Measurements from ENCODE around the gene FKRP. TPM values are rescaled to one million over a fixed set of nuclear protein-coding genes. Genes with fewer than 3 reads are reported as not detected.
"Not testable (repeated sequence)": the region's sequence is repeated elsewhere in the genome, so short reads cannot be mapped to it uniquely, and the experiment has no call there.

Gene FKRP
- polyA plus RNA-seq, 4 donors: 14.8 to 27.3 (median 19.4) TPM

DNA sequence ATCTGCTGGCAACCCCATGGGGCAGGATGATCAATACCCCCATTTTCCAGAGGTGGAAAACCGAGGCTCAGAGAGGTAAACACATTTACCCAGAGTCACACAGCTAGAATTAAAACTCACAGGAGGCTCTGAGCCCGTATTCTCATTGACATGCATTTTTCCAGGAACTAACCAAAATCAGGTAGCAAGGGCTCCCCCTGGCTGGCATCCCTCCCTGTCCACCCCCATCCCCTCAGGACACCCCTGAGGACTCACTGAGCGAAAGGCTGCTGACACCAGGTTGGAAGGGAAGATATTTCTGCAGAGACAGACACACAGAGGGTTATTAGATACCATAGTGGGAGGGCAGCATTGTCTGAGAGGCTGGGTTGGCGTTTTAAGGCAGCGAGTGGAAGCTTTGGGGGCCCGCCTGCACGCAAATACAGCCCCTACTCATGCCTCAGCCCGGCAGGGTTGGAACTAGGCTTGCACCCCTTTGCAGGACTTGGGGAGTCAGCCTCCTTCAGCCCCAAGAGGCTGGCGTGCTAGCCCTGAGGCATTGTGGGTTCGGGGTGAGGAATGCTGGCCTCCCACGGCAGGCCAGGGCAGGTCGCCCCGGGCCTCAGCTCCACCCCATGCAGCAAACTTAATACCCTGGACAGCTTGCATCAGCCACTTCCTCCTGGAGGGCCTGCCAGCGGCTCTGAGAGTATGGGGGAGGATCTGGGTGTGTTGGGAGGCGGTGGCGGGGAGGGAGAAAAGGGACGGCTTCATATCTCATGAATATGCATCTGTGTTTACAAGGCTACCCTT lies 38.6 kb downstream of the FKRP start:
- DNase-seq (ENCODE audit: low read depth in 4 of 4, low spot score in 3 of 4): peak in 2 of 4 donors; percentile 33 to 62

DNA sequence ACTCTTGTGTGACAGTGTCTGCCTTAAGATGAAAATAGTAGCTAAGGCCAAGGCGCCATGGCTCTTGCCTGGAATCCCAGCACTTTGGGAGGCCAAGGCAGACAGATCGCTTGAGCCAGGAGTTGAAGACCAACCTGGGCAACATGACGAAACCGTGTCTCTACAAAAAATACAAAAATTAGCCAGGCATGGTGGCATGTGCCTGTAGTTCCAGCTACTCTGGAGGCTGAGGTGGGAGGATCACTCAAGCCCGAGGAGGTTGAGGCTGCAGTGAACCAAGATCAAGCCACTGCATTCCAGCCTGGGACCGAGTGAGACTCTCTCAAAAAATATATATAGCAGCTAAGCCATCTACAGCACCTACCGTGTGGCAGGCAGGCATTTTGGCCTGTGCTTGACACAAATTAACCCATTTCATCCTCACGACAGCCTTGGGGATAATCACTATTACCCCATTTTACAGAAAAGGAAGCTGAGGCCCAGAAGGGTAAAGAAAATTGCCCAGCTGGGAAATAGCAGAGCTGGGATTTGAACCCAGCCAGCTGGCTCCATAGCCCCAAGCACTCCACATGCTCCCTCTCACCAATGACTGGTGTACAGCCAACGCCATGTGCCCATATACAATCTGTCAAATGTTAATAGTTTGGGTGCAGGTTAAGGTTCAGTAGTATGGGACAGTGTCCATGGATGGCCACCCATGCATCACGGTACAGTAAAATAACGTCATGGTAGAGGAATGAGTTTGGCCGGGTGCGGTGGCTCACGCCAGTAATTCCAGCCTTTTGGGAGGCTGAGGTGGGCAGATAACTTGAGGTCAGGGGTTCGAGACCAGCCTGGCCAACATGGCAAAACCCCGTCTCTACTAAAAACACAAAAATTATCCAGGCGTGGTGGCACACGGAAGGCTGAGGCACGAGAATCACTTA lies 39.5 kb downstream of the FKRP start:
- no peak for DNase-seq (ENCODE audit: low read depth in 4 of 4, low spot score in 3 of 4)

DNA sequence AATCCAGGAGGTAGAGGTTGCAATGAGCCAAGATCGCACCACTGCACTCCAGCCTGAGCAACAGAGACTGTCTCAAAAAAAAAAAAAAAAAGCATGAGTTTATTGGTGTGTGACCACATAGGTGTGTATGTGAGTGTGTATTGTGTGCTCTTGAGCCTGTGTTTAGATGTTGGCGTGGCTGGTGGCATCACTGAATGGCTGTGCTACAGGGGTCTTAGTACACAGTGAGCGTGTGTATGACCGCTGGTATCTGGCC lies 40.1 kb downstream of the FKRP start:
- no peak for DNase-seq (ENCODE audit: low read depth in 4 of 4, low spot score in 3 of 4)

DNA sequence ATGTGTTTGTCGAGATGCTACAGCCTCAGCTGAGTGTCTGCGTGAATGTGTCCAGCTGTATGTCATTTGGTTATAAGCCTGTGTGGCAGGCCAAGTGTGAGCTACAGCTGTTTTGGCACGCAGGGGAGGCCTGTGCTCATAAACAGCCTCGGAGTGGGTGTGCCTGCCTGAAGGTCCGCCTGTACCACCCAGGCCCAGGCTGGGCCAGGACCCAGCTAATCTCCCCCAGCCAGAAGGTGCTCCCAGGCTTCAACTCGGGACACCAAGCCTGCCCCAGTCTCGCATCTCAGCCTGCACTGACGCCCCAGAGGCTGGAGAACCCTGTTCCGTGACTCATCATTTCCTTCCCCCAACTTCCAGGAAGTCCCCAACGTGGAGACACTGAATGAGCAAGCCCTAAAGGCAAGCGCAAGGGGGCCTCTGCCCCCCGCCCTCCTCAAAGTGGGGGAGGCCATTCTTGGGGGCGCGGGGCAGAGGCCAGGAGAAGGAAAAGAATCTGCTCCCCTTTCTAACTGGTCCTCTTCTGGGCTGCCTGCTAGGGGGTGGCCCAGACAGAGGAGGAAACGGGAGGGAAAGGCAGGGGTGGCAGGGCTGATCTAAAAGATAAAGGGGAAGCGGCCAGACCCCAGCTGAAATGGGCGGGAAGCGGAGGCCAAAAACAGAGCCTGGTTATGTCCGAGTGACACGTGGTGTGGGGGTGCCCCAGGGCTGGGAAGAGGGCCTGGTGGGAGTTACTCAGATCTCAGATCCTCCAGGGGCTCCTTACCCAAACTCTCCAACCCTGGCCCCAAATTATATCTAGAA lies 40.6 kb downstream of the FKRP start:
- DNase-seq (ENCODE audit: low read depth in 4 of 4, low spot score in 3 of 4): peak in 2 of 4 donors; percentile 35 to 42

DNA sequence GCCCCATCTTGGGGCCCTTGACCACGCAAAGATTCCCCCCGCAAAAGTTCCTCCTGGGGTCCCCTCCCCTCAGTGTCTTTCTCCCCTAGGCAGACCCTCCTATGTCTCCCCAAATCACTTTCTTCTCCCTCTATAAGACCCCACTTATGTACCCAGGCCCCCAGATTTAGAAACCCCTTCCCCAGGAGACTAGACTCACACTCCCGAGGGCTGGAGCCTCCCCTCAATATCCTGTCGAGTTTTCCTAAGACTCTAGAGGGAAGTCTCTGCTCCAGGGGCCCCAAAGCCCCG lies 41.1 kb downstream of the FKRP start:
- peak in 1 of 4 donors; percentile 16 for DNase-seq (ENCODE audit: low read depth in 4 of 4, low spot score in 3 of 4)

DNA sequence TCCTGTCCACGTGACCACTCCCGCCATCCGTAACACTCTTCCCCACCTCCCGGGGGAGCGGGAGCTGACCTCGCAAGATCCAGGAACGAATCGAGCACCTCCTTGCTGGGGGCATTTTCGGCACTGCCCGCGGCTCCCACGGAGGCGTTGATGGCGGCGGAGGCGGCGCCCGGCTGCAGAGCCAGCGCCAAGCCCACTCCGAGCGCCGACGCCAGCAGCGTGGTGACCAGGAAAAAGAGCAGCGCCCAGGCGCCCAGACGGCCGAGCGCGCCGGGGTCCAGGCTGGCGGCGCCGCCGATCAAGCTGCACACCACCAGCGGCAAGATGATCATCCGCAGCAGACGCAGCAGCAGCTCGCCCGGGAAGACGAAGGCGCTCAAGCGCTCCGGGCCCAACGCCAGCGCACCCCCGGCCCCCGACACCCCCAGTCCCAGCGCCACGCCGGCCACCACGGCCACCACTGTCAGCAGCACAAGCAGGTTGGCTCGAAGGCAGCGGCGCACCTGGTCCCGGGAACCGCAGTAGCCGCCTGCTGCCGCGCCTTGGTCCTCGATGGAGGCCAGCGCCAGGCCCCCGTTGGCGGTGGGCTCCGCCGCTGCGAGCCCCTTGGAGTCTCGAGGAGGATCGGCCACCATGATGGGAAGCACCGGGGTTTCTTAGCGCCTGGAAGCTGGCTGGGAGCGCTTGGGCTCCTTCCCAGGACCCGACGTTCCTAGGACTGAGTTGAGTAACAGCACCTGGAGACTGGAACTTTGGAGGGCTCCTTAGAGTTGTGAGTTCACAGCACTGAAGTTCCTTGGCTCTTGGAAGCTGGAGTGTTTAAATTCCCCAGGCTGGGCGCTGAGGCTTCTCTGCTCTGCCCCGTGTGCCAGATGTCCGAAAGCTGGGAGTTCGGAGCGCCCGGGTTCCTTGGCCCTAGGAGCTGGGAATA lies 41.7 kb downstream of the FKRP start:
- peak in 1 of 4 donors; percentile 40 for DNase-seq (ENCODE audit: low read depth in 4 of 4, low spot score in 3 of 4)

DNA sequence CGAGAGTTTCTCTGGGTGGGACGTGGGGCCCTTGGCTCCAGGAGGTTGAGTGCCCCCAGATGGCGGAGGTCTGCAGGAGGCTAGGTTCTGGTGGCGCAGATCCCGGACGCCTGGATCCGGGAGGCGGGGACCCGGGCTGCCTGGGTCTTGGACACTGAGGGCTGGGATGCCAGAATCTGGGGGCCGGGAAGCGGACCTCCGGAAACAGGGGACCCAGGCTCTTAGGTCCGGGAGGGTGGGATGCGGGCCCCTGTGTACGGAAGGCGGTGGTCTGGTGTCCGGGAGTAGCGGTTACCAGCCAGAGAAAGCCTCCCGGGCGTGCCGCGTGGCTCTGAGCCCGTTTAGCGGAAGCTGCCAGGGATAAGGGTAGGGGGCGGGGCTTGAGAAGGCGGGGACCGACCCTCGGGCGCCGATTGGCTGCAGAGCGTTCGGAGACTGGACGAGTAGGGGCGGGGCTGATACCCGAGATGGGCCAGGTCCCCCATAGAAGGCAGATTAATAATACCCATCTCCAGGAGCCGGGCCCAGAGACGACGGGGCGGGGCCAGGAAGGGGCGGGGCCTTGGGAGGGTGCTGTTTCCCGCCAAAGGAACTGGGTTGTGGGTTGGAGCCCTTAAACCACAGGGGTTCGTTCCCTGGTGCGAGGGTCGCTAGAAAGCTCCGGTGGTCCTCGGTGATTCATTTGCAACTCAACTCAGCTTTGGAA lies 42.6 kb downstream of the FKRP start, which contains the start of gene SLC1A5:
Gene SLC1A5 (minus strand): TSS at position 333 of the 706 bp plus-strand sequence. CDS start 629 bp downstream, outside the sequence.
- DNase-seq (ENCODE audit: low read depth in 4 of 4, low spot score in 3 of 4): peak in 3 of 4 donors; percentile 78 to 81 (median 81)

DNA sequence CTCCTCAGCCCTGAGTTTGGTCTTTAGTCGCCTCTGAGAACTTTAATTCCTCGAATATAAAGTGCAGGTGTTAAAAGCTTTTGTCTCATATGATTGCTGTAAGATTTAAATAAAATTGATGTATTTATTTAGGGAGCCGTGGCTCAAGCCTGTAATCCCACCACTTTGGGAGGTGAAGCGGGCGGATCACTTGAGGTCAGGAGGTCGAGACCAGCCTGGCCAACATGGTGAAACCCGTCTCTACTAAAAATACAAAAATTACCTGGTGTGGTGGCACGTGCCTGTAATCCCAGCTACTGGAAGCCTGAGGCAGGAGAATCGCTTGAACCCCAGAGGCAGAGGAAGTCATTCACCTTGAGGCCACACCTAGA lies 43.1 kb downstream of the FKRP start:
- DNase-seq (ENCODE audit: low read depth in 4 of 4, low spot score in 3 of 4): no peak

DNA sequence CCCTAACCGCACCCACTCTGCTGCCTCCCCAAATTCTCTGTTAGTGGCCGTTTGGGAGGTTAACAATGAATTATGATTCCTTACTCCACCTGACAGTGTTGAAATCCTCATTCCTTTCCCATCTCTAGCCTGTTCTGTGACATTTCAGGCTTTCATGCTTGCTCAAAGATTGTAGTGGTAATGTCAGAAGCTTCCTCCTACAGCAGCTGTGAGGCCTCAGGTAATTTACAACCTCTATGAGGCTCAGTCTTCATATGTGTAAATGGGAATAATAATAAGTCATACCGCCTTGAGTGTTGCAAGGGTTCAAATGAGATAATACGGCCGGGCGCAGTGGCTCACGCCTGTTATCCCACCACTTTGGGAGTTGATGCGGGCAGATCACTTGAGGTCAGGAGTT lies 43.5 kb downstream of the FKRP start:
- no peak for DNase-seq (ENCODE audit: low read depth in 4 of 4, low spot score in 3 of 4)

DNA sequence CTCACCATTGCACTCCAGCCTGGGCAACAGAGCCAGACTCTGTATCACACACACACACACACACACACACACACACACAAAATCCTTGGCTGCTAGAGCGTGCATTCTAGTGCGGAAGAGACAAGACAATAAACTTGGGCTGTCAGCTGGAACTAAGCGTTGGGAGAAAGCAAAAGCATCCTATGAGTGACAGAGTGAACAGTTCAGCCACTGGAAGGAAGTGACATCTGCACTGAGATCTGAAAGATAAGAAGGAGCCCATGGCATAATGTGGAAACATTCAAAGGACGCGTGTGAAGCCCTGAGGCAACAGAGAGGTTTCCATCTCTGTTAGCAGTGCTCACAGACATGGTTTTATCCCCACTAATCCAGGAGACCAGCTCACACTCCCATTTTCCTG lies 46.1 kb downstream of the FKRP start:
- DNase-seq (ENCODE audit: low read depth in 4 of 4, low spot score in 3 of 4): no peak

DNA sequence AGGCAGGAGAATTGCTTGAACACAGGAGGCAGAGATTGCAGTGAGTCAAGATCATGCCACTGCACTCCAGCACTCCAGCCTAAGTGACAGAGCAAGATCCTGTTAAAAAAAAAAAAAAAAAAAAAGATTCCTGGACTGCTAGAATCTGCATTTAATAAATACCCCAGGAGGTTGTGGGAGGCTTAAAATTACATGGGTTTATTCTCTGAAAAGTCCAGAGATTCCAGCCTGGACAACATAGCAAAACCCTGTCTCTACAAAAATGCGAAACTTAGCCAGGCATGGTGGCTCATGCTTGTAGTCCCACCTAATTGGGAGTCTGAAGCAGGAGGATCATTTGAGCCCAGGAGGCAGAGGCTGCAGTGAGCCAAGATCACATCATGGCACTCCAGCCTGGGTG lies 52.0 kb downstream of the FKRP start:
- no peak for DNase-seq (ENCODE audit: low read depth in 4 of 4, low spot score in 3 of 4)

DNA sequence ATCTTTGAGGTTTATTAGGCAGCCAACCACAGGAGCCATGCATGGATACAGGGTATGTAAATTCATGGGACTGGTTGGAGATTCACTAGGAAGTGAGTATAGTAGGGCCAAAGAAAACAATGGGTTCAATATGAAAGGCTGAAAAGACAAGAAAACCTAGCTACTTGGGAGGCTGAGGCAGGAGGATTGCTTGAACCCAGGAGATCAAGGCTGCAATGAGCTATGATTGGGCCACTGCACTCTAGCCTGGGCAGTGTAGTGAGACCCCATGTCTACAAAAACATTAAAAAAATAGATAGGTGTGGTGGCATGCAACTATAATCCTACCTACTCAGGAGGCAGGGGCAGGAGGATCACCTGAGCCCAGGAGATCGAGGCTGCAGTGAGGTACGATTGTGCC lies 52.9 kb downstream of the FKRP start:
- no peak for DNase-seq (ENCODE audit: low read depth in 4 of 4, low spot score in 3 of 4)

DNA sequence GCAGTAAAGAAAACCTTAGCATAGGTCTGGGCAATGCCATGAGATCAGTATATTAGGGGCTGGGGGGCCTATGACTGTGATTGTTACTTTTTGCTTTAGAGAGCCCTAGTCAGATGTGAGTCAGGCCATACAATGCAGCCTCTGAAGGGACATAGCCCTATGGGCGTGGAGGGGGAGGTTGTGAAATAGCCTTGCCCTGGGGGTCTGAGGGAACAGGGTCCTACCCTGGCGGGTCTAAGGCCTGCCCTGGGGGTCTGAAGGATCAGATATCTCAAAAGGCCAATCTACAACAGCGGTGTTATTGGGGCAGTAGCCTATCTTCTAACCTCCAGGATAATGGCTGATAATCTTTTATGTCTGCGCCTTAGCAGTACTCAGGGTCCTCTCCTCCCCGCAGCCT lies 56.3 kb downstream of the FKRP start:
- no peak for DNase-seq (ENCODE audit: low read depth in 4 of 4, low spot score in 3 of 4)

DNA sequence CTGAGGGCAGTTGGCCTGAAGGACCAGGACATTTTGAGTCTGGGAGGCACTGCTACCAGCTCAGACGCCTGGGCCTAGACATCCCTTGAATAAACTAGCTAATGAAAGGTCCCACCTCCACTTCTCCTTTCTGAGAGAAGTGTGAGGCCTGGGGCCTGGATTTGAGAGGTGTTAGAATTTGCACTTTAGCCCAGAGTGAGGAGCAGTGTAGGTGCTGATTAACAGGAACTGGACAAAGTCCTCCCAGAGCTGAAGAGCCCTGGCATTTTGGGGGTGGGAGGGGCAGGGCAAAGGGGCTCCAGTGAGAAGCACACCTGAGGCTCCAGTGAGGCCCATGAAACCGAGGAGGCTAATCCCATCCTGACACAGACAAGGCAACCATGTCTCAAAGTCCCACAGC lies 57.7 kb downstream of the FKRP start:
- DNase-seq (ENCODE audit: low read depth in 4 of 4, low spot score in 3 of 4): no peak

DNA sequence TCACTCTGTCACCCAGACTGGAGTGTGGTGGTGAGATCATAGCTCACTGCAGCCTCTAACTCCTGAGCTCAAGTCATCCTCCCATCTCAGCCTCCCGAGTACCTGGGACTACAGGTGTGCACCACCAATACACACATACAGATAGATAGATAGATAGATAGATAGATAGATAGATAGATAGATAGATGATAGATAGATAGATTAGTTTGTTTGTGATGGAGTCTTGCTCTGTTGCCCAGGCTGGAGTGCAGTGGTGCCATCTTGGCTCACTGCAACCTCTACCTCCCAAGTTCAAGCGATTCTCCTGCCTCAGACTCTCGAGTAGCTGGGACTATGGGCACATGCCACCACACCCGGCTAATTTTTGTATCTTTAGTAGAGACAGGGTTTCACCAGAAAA lies 58.6 kb downstream of the FKRP start:
- not testable (repeated sequence) for DNase-seq (ENCODE audit: low read depth in 4 of 4, low spot score in 3 of 4)

DNA sequence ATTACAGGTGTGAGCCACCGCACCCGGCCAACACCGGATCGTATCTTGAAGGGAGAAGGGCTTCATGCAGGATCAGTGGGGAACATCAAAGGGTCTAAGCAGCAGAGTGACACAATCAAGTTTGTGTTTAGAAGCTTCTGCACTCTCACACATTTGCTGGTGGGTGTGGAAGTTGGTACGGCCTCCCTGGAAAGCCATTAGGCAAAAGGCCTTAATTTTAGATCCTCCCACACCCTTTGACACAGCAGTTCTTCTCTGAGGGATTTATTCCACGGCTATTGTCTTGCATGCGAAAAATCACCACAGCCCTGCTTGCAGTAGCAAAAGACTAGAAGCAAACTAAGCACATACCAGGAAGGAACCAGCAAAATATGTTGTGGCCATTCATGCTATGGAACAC lies 60.8 kb downstream of the FKRP start:
- no peak for DNase-seq (ENCODE audit: low read depth in 4 of 4, low spot score in 3 of 4)

All from left renal pelvis (tissue), 4 donors.